Fibroblast of lung (primary cell): ENCODE data around the gene ASXL3. TPM values are rescaled to one million over a fixed set of nuclear protein-coding genes. Genes with fewer than 3 reads are reported as not detected.
A peak's percentile ranks its signal among the peaks of the same experiment; 100 is the strongest.

Source experiments
- DNase-seq, 2 donors: peaks; one replicate each; pipeline versions ENCODE4 v3.0.0 to v3.0.0-alpha.2; 2010; ENCODE audit warnings: low read depth in 2 of 2
- H2AFZ ChIP-seq: 2 replicates; pipeline ENCODE4 v1.5.1; 2012; ENCODE audit warnings: low read length, control low read depth, inconsistent platforms
- H3K27ac ChIP-seq: 2 replicates; pipeline ENCODE4 v1.5.1; 2011; ENCODE audit warnings: low read length, control low read depth; ENCODE audit not compliant: insufficient read depth
- H3K27me3 ChIP-seq: 2 replicates; pipeline ENCODE4 v1.5.1; 2011; ENCODE audit warnings: mild to moderate bottlenecking, low read length; ENCODE audit not compliant: control insufficient read depth, insufficient read depth
- H3K36me3 ChIP-seq: 2 replicates; pipeline ENCODE4 v1.5.1; 2011; ENCODE audit warnings: low read length; ENCODE audit not compliant: control insufficient read depth, insufficient read depth
- H3K4me1 ChIP-seq: 2 replicates; pipeline ENCODE4 v1.5.1; 2011; ENCODE audit warnings: low read length; ENCODE audit not compliant: control insufficient read depth, insufficient read depth; ENCODE audit errors: extremely low read depth
- H3K4me2 ChIP-seq: 2 replicates; pipeline ENCODE4 v1.5.1; 2011; ENCODE audit warnings: low read length, control low read depth; ENCODE audit not compliant: insufficient read depth; ENCODE audit errors: extremely low read depth
- H3K4me3 ChIP-seq, 4 experiments: fragments of 200-600 bp in 1 of 4; sonication (generic) in 1 of 4; replicated peaks in 1 of 4; 2 replicates each; pipeline ENCODE4 v1.5.1; 2011 to 2016; ENCODE audit warnings: low read length in 4 of 4, low read depth in 3 of 4, mild to moderate bottlenecking in 3 of 4, control low read depth in 2 of 4, inconsistent platforms in 1 of 4, mixed read lengths in 1 of 4; ENCODE audit not compliant: insufficient read depth in 1 of 4; ENCODE audit errors: control extremely low read depth in 1 of 4
- H3K79me2 ChIP-seq: 2 replicates; pipeline ENCODE4 v1.5.1; 2012; ENCODE audit warnings: mild to moderate bottlenecking, low read length, inconsistent platforms; ENCODE audit not compliant: control insufficient read depth, insufficient read depth
- H3K9ac ChIP-seq: 2 replicates; pipeline ENCODE4 v1.5.1; 2011; ENCODE audit warnings: mild to moderate bottlenecking, low read length, control low read depth; ENCODE audit not compliant: insufficient read depth
- H3K9me3 ChIP-seq: 2 replicates; pipeline ENCODE4 v1.5.1; 2012; ENCODE audit warnings: low read depth, low read length; ENCODE audit not compliant: control insufficient read depth, insufficient read depth
- H4K20me1 ChIP-seq: 2 replicates; pipeline ENCODE4 v1.5.1; 2011; ENCODE audit warnings: low read length; ENCODE audit not compliant: control insufficient read depth, insufficient read depth; ENCODE audit errors: extremely low read depth
- EZH2 ChIP-seq: IDR thresholded peaks from 2 replicates; pipeline ENCODE4 v1.5.1; 2012; ENCODE audit warnings: low read length, control low read depth, mild to moderate bottlenecking; ENCODE audit errors: missing control alignments
- polyA plus RNA-seq, 2 donors: library from polyadenylated mRNA; depleted of rRNA in 1 of 2; stranded (reverse) in 1 of 2; unstranded in 1 of 2; fragments of >200 nt; gene quantifications; 2 replicates each; pipeline ENCODE4 v1.2.1, GENCODE V29; 2011 to 2012; ENCODE audit warnings: missing spikeins in 1 of 2
- total RNA-seq: library from RNA; depleted of rRNA; stranded (reverse); fragments of >200 nt; gene quantifications from 2 replicates; pipeline ENCODE4 v1.2.1, GENCODE V29; 2014
- TF ChIP-seq, protein P1 (sequence below), 2 donors: IDR thresholded peaks in 1 of 2; conservative IDR thresholded peaks in 1 of 2; 1 replicate in 1 of 2; 2 replicates in 1 of 2; pipeline ENCODE4 v1.5.1; 2011 to 2012; ENCODE audit warnings: low read length in 2 of 2, control low read depth in 1 of 2, inconsistent platforms in 1 of 2, low read depth in 1 of 2, mild to moderate bottlenecking in 1 of 2

The ASXL3 gene
- total and polyA plus RNA-seq, 2 donors (not counting 1 experiment from before 2014, with no cell fraction given) = 0.06 to 0.66 TPM

GRCh38 chr18:33612632-33613031 is 34.6 kb downstream of the ASXL3 start:
- Histone ChIP-seq H4K20me1 (no peaks in the 10 kb centered on the region), H3K4me1 (no peaks in the 10 kb centered on the region), H3K9ac (no peak overlapping the region), H2AFZ (no peak overlapping the region), H3K79me2 (no peaks in the 10 kb centered on the region), H3K9me3 (no peaks in the 10 kb centered on the region), H3K36me3 (no peaks in the 10 kb centered on the region), H3K27ac (no peak overlapping the region), H3K27me3 (no peaks in the 10 kb centered on the region), H3K4me3 (no peak overlapping the region), H3K4me2 (no peak overlapping the region)
- TF ChIP-seq, protein P1, sequence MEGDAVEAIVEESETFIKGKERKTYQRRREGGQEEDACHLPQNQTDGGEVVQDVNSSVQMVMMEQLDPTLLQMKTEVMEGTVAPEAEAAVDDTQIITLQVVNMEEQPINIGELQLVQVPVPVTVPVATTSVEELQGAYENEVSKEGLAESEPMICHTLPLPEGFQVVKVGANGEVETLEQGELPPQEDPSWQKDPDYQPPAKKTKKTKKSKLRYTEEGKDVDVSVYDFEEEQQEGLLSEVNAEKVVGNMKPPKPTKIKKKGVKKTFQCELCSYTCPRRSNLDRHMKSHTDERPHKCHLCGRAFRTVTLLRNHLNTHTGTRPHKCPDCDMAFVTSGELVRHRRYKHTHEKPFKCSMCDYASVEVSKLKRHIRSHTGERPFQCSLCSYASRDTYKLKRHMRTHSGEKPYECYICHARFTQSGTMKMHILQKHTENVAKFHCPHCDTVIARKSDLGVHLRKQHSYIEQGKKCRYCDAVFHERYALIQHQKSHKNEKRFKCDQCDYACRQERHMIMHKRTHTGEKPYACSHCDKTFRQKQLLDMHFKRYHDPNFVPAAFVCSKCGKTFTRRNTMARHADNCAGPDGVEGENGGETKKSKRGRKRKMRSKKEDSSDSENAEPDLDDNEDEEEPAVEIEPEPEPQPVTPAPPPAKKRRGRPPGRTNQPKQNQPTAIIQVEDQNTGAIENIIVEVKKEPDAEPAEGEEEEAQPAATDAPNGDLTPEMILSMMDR (conservative IDR thresholded peaks at IDR 0.05 in 1 of 2, IDR thresholded peaks at IDR 0.05 in 1 of 2; ENCODE audit: low read depth in 1 of 2, low read length in 2 of 2) = no peak
- no peak for TF ChIP-seq EZH2
- no peak for DNase-seq

- no peak overlapping the region for H2AFZ ChIP-seq
- no peak overlapping the region for H3K4me3 ChIP-seq
- no peaks in the 10 kb centered on the region for H3K9me3 ChIP-seq
- H3K4me1 ChIP-seq = no peaks in the 10 kb centered on the region
- no peak overlapping the region for H3K9ac ChIP-seq
- peak in 1 of 2 donors; percentile 45 for DNase-seq
- H3K4me2 ChIP-seq = no peak overlapping the region
- H3K27ac ChIP-seq = no peak overlapping the region
- TF ChIP-seq EZH2 = no peak
- TF ChIP-seq, protein P1 (conservative IDR thresholded peaks at IDR 0.05 in 1 of 2, IDR thresholded peaks at IDR 0.05 in 1 of 2; ENCODE audit: low read depth in 1 of 2, low read length in 2 of 2) = no peak
- H3K36me3 ChIP-seq = no peaks in the 10 kb centered on the region
- H3K79me2 ChIP-seq = no peaks in the 10 kb centered on the region
- H3K27me3 ChIP-seq = no peaks in the 10 kb centered on the region
- H4K20me1 ChIP-seq = no peaks in the 10 kb centered on the region
These were observed 38.5 kb downstream of the ASXL3 start for GRCh38 chr18:33616556-33616955.

- H3K9ac ChIP-seq = no peak overlapping the region
- TF ChIP-seq, protein P1 (conservative IDR thresholded peaks at IDR 0.05 in 1 of 2, IDR thresholded peaks at IDR 0.05 in 1 of 2; ENCODE audit: low read depth in 1 of 2, low read length in 2 of 2) = no peak
- no peak for TF ChIP-seq EZH2
- no peak overlapping the region for H2AFZ ChIP-seq
- H3K4me3 ChIP-seq = no peak overlapping the region
- H3K4me1 ChIP-seq = no peaks in the 10 kb centered on the region
- H3K36me3 ChIP-seq = no peaks in the 10 kb centered on the region
- no peaks in the 10 kb centered on the region for H3K9me3 ChIP-seq
- H3K4me2 ChIP-seq = no peak overlapping the region
- no peak overlapping the region for H3K27ac ChIP-seq
- H3K27me3 ChIP-seq = no peaks in the 10 kb centered on the region
- no peaks in the 10 kb centered on the region for H4K20me1 ChIP-seq
- no peaks in the 10 kb centered on the region for H3K79me2 ChIP-seq
- no peak for DNase-seq
These were observed 49.1 kb downstream of the ASXL3 start for GRCh38 chr18:33627114-33627513.
